ENCODE data around the gene PGGHG.

DNA sequence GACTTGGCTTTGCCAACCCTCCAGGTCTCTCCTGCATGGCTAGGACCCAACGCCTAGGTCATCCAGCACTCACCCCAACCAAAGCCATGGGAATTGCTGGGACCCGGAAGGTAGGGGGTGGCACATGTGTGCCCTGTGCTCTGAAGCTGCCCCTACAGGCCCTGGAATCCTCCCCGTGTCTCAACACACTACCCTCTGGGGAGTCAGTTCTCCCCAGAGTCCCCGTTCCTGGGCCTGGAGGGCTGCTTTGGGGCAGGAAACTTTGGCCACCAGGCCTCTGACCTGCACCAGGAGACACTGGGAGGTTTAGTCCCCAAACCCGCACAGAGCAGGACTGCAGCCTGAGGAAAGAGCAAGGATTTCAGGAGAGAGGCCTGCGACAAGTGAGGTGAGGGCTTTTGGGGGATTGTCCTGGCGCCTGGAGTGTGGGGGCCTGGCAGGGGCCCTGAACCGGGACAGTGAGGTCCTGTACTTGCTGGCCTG is 24.4 kb downstream of the PGGHG start:
- TF ChIP-seq, protein P1, sequence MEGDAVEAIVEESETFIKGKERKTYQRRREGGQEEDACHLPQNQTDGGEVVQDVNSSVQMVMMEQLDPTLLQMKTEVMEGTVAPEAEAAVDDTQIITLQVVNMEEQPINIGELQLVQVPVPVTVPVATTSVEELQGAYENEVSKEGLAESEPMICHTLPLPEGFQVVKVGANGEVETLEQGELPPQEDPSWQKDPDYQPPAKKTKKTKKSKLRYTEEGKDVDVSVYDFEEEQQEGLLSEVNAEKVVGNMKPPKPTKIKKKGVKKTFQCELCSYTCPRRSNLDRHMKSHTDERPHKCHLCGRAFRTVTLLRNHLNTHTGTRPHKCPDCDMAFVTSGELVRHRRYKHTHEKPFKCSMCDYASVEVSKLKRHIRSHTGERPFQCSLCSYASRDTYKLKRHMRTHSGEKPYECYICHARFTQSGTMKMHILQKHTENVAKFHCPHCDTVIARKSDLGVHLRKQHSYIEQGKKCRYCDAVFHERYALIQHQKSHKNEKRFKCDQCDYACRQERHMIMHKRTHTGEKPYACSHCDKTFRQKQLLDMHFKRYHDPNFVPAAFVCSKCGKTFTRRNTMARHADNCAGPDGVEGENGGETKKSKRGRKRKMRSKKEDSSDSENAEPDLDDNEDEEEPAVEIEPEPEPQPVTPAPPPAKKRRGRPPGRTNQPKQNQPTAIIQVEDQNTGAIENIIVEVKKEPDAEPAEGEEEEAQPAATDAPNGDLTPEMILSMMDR (conservative IDR thresholded peaks at IDR 0.05; ENCODE audit: low read depth, low read length) = no peak
- TF ChIP-seq EZH2 (IDR thresholded peaks at IDR 0.05; ENCODE audit: low read length, unreplicated experiment) (no peak), EZH2phosphoT487 (IDR thresholded peaks at IDR 0.05; ENCODE audit: borderline replicate concordance, low read length) (no peak)

All from PC-3 (cell line).